ENCODE measurements around the gene SLC1A2. TPM values are rescaled to one million over a fixed set of nuclear protein-coding genes. Genes with fewer than 3 reads are reported as not detected.

SLC1A2 gene
- total RNA-seq, 2 donors from 2014 or later, result 0.63 to 2.5 TPM

- H3K36me3 ChIP-seq, result no peaks in the 10 kb centered on the region
- no peak for TF ChIP-seq CTCF (IDR thresholded peaks at IDR 0.05)
- H3K4me3 ChIP-seq, result no peak overlapping the region
- H3K9me3 ChIP-seq, result peaks cover 0 to 5% of the 10 kb centered on the region in 2 donors
- no peak overlapping the region for H3K27ac ChIP-seq
- DNase-seq (ENCODE audit: low spot score), result no peak
- H3K4me1 ChIP-seq, result peaks cover 0 to 29% of the 10 kb centered on the region in 2 donors
- no peaks in the 10 kb centered on the region for H3K27me3 ChIP-seq
These were observed 53.4 kb downstream of the SLC1A2 start for GRCh38 chr11:35365961-35366360.

GRCh38 chr11:35365395-35365794 is 54.0 kb downstream of the SLC1A2 start:
- no peaks in the 10 kb centered on the region for H3K27me3 ChIP-seq
- peaks cover 0 to 29% of the 10 kb centered on the region in 2 donors for H3K4me1 ChIP-seq
- H3K4me3 ChIP-seq, result no peak overlapping the region
- no peaks in the 10 kb centered on the region for H3K36me3 ChIP-seq
- peak overlapping the region; percentile 67 to 74 for H3K27ac ChIP-seq
- peaks cover 0 to 5% of the 10 kb centered on the region in 2 donors for H3K9me3 ChIP-seq
- no peak for DNase-seq (ENCODE audit: low spot score)
- no peak for TF ChIP-seq CTCF (IDR thresholded peaks at IDR 0.05)

GRCh38 chr11:35363854-35364780 is 55.2 kb downstream of the SLC1A2 start:
- Histone ChIP-seq H3K27ac (peak overlapping the region; percentile 67 to 74), H3K27me3 (no peaks in the 10 kb centered on the region), H3K4me1 (peaks cover 0 to 39% of the 10 kb centered on the region in 2 donors), H3K9me3 (peaks cover 0 to 5% of the 10 kb centered on the region in 2 donors), H3K4me3 (no peak overlapping the region), H3K36me3 (no peaks in the 10 kb centered on the region)
- DNase-seq (ENCODE audit: low spot score), result peak; percentile 85
- TF ChIP-seq CTCF (IDR thresholded peaks at IDR 0.05), result no peak

GRCh38 chr11:35363246-35363801 is 56.0 kb downstream of the SLC1A2 start:
- Histone ChIP-seq H3K4me3 (no peak overlapping the region), H3K27me3 (no peaks in the 10 kb centered on the region), H3K4me1 (peaks cover 0 to 38% of the 10 kb centered on the region in 2 donors), H3K36me3 (no peaks in the 10 kb centered on the region), H3K9me3 (peaks cover 0 to 5% of the 10 kb centered on the region in 2 donors), H3K27ac (peak overlapping the region; percentile 67 to 74)
- peak; percentile 67 for DNase-seq (ENCODE audit: low spot score)
- no peak for TF ChIP-seq CTCF (IDR thresholded peaks at IDR 0.05)

GRCh38 chr11:35362521-35362980 is 56.8 kb downstream of the SLC1A2 start:
- peaks cover 0 to 35% of the 10 kb centered on the region in 2 donors for H3K4me1 ChIP-seq
- no peak overlapping the region for H3K4me3 ChIP-seq
- peak overlapping the region; percentile 67 to 74 for H3K27ac ChIP-seq
- H3K36me3 ChIP-seq, result no peaks in the 10 kb centered on the region
- no peaks in the 10 kb centered on the region for H3K27me3 ChIP-seq
- peaks cover 0 to 5% of the 10 kb centered on the region in 2 donors for H3K9me3 ChIP-seq
- TF ChIP-seq CTCF (IDR thresholded peaks at IDR 0.05), result no peak
- no peak for DNase-seq (ENCODE audit: low spot score)
